GM12801 (cell line): ENCODE data around the gene PITHD1.

Source experiments
- CTCF ChIP-seq: IDR thresholded peaks from one replicate; pipeline ENCODE4 v1.5.1; 2011; ENCODE audit warnings: control low read depth; ENCODE audit not compliant: insufficient read length; ENCODE audit errors: extremely low read depth

PITHD1 gene

GRCh38 chr1:23745515-23745914 lies 32.7 kb upstream of the PITHD1 start:
- no peak for TF ChIP-seq CTCF

GRCh38 chr1:23748016-23748415 lies 30.2 kb upstream of the PITHD1 start:
- TF ChIP-seq CTCF: no peak

GRCh38 chr1:23751050-23751814 lies 27.0 kb upstream of the PITHD1 start:
- no peak for TF ChIP-seq CTCF

- no peak for TF ChIP-seq CTCF
These were observed 26.4 kb upstream of the PITHD1 start for GRCh38 chr1:23751815-23752200.

- no peak for TF ChIP-seq CTCF
These were observed 25.3 kb upstream of the PITHD1 start for GRCh38 chr1:23752909-23753308.

- no peak for TF ChIP-seq CTCF
These were observed 21.5 kb upstream of the PITHD1 start for GRCh38 chr1:23756676-23757075.

GRCh38 chr1:23757812-23758211 lies 20.4 kb upstream of the PITHD1 start:
- TF ChIP-seq CTCF: no peak
